ENCODE measurements around the gene CIITA.
"Not testable (repeated sequence)": the region's sequence is repeated elsewhere in the genome, so short reads cannot be mapped to it uniquely, and the experiment has no call there.

The CIITA gene, protein sequence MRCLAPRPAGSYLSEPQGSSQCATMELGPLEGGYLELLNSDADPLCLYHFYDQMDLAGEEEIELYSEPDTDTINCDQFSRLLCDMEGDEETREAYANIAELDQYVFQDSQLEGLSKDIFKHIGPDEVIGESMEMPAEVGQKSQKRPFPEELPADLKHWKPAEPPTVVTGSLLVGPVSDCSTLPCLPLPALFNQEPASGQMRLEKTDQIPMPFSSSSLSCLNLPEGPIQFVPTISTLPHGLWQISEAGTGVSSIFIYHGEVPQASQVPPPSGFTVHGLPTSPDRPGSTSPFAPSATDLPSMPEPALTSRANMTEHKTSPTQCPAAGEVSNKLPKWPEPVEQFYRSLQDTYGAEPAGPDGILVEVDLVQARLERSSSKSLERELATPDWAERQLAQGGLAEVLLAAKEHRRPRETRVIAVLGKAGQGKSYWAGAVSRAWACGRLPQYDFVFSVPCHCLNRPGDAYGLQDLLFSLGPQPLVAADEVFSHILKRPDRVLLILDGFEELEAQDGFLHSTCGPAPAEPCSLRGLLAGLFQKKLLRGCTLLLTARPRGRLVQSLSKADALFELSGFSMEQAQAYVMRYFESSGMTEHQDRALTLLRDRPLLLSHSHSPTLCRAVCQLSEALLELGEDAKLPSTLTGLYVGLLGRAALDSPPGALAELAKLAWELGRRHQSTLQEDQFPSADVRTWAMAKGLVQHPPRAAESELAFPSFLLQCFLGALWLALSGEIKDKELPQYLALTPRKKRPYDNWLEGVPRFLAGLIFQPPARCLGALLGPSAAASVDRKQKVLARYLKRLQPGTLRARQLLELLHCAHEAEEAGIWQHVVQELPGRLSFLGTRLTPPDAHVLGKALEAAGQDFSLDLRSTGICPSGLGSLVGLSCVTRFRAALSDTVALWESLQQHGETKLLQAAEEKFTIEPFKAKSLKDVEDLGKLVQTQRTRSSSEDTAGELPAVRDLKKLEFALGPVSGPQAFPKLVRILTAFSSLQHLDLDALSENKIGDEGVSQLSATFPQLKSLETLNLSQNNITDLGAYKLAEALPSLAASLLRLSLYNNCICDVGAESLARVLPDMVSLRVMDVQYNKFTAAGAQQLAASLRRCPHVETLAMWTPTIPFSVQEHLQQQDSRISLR

DNA sequence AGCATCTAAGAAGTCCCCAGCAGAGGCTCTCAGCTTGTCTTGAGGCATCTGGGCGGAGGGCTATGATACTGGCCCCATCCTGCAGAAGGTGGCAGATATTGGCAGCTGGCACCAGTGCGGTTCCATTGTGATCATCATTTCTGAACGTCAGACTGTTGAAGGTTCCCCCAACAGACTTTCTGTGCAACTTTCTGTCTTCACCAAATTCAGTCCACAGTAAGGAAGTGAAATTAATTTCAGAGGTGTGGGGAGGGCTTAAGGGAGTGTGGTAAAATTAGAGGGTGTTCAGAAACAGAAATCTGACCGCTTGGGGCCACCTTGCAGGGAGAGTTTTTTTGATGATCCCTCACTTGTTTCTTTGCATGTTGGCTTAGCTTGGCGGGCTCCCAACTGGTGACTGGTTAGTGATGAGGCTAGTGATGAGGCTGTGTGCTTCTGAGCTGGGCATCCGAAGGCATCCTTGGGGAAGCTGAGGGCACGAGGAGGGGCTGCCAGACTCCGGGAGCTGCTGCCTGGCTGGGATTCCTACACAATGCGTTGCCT is at the start of gene CIITA:
Gene CIITA (plus strand): TSS at position 404 of the 543 bp plus-strand sequence. CDS start 129 bp downstream, at position 533.
- peak; percentile 88 for DNase-seq (ENCODE audit: low spot score)

DNA sequence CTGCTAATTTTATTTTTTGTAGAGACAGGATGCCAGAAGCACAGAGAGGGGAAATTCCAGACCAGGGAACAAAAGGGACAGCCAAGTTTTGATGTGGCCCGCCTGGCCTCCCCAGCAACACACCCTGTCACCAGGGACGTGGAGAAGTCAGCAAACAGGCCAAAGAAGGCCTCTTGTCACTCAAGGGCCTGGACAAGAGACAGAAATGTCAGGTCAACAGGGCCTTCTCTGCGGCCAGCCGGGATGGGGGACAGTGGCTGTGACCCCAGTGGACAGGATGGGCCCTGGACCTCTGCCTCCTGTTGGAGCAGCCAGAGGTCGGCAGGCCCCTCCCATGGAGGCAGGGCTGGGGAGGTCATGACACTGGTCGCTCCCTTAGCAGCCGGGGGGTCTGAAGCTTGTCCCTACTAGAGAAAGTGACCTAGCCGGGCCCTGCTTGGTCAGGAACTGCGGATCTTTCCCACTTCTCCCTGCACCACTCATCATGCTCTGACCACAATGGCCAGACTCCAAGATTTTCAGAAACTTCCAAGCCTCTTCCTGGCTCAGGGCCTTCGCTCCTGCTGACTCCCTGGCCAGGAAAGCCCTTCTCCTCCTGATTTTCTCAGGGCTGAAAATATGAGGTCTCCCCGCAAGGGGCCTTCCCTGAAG is 49.2 kb upstream of the CIITA start:
- peak; percentile 93 for DNase-seq (ENCODE audit: low spot score)

DNA sequence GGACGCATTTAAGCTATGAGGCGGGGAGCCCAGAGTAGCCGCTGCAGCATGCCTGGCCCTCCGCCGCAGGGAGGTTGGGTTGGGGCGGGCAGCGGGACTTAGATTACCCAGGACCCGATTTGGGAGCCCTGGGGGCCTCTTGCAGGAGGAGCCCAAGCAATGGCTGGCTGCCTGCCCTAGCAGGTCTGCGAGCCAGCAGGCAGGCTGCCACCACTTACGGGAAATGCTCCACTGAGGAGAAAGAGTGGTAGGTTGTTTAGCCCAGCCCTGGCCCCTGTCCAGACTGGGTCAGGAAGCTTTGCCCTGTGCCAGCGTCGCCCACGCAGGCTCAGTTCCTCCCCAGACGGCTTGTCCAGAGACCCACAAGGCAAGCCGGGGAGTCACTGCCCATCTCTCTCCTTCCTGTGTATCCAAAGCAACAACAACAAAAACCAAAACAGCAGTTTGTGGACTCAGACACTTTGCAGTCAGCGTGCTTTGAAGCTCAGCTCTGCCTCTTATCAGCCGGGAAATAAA is 48.1 kb upstream of the CIITA start:
- peak; percentile 88 for DNase-seq (ENCODE audit: low spot score)

DNA sequence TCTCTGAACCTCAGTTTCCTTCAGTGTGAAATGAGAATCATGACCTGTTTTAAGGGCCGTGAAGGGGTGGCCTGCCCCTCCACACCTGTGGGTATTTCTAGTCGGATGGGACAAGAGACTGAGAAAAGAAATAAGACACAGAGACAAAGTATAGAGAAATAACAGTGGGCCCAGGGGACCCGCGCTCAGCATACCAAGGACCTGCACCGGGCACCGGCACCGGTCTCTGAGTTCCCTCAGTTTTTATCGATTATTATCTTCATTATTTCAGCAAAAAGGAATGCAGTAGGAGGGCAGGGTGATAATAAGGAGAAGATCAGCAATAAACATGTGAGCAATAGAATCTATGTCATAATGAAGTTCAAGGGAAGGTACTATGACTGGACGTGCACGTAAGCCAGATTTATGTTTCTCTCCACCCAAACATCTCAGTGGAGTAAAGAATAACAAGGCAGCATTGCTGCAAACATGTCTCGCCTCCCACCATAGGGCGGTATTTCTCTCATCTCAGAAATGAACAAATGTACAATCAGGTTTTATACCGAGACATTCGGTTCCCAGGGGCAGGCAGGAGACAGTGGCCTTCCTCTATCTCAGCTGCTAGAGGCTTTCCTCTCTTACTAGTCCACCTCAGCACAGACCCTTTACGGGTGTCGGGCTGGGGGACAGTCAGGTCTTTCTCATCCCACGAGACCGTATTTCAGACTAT is 47.5 kb upstream of the CIITA start:
- not testable (repeated sequence) for DNase-seq (ENCODE audit: low spot score)

DNA sequence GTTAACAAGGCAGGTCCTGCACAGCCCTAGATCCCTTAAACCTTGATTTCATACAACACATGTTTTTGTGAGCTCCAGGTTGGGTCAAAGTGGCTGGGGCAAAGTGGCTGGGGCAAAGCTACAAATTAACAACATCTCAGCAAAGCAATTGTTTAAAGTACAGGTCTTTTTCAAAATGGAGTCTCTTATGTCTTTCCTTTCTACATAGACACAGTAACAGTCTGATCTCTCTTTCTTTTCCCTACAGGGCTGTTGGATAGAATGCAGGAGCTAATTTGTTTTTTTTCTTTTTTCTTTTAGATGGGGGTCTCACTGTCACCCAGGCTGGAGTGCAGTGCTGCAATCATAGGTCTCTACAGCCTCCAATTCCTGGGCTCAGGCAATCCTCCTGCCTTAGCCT is 46.8 kb upstream of the CIITA start:
- not testable (repeated sequence) for DNase-seq (ENCODE audit: low spot score)

DNA sequence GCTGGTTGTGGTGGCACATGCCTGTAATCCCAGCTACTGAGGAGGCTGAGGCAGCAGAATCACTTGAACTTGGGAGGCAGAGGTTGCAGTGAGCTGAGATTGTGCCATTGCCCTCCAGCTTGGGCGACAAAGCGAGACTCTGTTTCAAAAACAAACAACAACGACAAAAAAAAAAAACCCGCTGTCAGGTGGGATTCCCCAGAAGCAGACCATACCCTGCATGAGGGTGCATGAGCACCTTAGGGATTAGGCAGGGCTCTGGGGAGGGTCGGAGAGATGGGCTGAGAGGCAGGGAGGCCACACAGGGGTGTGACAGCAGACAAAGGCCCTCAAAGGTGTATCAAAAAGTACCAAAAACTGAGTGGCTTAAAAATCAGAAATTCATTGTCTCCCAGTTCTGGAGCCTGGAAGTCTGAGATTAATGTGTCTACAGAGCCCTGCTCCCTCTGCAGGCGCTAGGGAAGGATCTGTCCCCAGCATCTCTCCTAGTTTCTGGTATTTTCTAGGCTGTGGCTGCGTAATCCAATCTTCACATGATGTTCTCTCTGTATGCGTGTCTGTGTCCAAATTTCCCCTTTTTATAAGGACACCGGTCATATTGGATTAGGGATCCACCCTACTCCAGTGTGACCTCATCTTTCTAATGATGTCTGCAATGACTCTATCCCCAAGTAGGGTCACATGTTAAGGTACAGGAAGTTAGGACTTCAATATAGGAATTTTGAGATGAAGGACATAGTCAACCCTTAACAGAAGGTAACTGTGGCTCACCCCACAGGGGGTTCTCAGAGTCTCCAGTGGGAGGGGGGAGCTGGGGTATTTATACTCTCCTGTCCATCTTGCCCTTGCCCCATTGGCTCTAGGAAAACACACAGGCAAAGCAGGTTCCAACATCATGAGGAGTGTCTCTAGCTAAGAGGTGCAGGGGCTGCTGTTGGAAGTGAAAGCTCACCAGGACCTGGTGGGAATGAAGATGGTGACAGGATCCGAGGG is 44.8 kb upstream of the CIITA start:
- no peak for DNase-seq (ENCODE audit: low spot score)

DNA sequence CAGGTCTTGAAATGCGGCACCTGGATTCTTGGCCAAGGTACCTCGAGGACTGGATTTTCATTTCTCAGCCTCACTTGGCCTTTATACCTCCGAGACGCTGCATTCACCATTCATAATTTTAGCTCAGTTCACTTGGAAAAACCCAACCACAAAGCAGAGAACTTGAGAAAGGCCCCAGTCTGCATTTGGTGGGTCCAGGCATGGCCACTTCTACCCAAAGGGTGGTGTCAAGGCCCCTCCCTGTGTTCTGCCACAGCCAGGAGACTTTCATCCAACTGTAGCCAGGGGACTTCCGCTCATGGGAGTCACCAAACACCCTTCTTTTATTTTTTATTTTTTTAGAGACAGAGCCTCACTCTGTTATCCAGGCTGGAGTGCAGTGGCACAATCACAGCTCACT is 43.7 kb upstream of the CIITA start:
- no peak for DNase-seq (ENCODE audit: low spot score)

DNA sequence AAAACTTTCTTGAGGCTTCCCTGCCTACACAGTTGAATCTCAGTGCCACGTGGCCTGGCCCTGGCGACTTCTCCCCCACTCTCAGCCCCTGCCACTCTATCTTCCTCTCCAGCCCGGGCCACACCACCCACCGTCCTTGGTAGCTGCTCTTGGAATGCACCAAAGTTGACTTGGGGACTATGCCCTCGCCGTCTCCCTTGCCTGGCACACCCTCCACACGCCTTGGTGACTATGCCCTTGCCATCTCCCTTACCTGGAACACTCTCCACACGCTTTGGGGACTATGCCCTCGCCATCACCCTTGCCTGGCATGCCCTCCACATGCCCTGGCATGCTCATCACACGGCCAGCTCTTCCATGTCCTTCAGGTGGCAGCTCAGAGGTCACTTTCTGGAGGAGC is 42.9 kb upstream of the CIITA start:
- no peak for DNase-seq (ENCODE audit: low spot score)

DNA sequence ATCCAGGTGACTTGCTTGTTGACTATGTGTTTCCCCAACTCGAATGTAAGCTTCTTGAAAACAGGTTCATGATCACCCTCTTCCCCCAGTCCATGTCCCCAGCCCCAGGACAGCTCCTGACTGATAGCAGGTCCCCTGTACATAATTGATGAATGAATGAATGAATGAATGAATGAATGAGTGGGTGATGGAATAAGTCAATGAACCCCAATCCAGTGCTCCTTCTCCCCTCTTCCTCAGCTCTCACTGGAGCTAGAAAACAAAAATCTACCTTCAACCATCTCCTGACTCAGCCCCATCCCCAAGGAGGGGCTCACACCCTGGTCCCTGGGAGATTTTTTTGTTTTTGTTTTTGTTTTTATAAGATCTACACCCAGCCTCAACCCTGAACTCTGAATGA is 42.2 kb upstream of the CIITA start:
- DNase-seq (ENCODE audit: low spot score), result no peak

DNA sequence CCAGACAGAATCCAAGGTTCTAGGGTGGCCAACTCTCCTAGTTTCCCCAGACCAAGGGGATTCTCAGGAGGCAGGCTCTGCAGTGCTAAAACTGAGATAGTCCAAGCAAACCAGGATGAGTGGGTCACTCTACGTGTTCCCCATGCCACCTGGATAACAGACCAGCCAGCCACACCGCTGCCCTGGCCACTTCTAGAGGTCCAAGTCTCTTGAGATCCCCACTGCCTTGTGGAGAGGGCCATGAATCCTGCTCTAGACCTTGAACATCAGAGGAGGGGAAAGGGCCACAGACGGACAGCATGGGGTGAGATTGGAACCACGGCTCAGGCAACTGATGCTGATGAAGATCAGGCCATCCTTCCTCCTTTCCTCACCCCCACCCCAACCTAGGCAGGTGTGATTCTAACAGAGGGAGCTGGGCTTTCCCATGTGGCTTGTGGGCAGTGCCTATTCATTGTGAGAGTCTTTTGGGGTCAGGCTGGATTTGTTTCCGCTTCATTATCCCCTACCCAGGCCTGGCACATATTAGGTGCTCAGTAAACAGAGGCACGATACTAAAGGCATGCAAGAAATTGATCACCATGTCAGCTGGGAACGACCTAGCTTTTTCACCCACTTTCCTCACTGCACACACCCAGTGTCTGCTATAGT is 41.6 kb upstream of the CIITA start:
- DNase-seq (ENCODE audit: low spot score), result no peak

DNA sequence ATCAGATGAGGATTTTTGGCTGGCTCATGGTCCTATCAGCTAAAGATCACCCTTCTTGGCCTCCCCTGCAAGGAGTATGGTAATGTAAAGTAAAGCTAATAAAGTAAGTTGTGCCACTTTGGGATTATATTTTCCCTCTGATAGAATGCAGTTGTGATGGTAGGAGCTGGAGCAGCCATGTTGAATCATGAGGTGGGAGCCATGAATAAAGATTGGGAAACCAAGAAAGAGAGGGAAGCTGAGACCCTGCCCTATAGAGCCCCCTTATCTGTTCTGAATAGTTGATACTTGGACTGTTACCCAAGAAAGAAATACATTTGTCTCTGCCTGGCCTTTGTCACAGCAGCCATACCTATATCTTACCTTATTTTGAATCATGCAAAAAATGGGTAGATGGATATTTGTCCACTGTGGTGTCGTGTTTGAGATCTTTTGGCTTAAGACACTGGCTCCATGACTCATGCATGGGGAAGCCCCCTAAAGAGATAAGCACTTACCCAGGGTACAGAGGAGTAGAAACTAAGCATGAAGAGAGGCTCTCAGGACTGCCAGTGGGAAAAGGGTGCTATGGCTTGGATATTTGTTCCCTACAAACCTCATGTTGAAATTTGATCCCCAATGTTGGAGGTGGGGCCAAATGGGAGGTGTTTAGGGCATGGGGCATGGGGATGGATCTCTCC is 40.7 kb upstream of the CIITA start:
- no peak for DNase-seq (ENCODE audit: low spot score)

DNA sequence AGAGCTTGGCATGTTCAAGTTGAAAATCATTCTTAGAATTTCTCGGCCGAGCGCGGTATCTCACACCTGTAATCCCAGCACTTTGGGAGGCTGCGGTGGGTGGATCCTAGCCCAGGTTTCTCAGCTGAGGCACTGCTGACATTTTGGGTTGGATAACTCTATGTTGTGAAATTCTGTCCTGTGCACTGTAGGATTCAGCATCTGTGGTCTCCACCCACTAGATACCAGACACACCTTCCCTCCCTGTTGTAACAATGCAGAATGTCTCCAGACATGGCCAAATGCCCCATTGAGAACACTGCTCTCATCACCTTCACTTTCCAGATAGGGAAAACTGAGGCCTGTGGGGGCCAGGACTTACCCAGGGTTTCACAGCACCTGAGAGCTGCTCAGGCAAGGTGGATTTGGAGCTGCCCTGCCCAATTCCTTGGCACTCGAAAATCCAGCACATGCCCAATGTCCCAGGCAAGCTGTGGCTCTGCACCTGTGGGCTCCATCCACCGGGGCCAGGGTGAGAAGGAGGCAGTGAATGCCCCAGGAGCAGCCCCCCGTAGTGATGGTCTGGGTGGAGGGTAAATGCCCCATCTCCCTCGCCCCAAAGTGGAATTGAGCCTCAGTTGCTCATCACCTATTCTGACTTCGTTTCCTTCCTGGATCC is 38.3 kb upstream of the CIITA start:
- no peak for DNase-seq (ENCODE audit: low spot score)

DNA sequence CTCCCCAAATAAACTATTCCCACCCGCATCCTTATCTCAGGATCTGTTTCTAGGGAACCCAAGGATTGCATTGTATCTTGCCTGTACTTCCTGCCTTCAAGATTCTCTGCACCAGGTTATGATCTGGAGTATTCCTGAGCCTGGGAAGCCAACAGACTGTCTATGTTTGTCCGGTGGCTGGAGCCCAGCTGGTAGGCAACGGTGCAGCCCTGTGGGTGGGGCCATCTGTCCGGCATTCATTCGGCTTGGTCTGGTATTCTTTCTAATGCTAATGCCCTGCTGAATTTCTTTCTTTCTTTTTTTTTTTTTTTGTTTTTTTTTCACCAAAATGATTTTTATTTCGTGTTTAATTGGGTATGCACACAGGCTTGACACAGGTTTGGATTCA is 37.7 kb upstream of the CIITA start:
- DNase-seq (ENCODE audit: low spot score), result no peak

DNA sequence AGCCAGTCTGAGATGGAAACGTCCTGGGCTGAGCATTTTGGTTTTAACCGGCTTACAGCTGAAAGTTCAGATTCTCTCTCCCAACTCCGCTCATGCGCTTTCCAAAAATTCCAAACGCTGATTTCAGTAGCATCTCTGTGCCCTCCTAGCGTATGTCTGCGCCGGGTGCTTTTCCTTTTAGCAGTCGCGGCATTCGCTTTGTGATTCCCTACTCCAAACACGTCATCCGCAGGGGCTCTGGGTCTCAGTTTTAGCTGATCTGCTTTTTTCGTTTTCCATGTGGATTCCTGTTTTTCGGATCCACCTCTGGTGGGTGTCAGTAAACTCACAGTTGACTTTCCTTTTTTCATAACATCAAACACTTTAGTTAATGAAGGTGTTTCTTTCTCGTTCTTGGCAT is 36.3 kb upstream of the CIITA start:
- no peak for DNase-seq (ENCODE audit: low spot score)

DNA sequence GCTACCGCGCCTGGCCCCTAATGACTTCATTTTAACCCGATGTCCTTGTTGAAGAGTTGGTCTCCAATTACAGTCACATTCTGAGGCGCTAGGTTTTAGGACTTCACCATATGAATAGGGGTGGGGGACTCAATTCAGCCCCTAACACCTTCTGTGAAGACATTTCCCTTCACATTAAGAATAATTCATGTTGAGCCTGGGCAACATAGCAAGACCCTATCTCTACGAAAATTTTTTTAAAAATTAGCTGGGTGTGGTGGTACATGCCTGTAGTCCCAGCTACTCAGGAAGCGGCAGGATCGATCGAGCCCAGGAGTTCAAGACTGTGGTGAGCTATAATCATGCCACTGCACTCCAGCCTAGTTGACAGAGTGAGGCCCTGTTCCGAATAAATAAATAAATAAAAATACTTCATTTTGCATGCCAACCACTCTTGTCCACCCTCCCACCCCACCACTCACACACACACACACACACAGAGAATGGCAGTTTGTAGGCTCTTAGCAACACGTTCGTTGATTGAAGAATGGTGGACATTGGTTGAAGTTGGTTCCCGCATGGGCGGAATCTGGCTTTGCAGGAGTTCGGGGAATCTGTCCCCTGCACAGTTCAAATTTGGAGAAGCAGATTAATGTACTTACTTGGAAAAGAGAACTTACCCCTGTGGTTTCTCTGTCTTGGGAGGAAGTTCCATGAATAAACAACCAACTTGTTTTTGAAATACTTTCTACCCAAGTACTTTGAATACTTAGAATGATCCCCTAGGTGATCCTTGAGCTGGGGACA is 30.6 kb upstream of the CIITA start:
- DNase-seq (ENCODE audit: low spot score), result no peak

DNA sequence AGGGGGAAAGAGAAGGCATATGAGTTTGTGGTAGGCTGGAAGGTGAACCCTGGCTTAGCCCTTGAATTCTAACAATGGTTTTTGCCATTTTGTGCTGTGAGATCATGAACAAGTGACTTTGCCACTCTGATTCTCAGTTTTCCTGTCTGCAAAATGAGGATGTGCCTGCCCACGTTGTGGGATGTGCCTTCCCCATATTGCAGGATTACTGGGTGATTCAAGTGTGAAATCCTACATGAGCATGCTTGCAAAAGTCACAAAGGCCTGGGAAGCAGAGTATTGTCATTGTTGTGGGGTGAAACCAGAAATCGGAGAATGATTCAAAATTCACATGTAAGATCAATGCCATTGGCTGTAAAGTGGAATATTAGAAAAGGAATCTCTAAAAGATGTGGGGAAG is 29.8 kb upstream of the CIITA start:
- DNase-seq (ENCODE audit: low spot score), result no peak

Measured in AG08395 (cell line).